ENCODE data around the gene SLC16A1.

Gene SLC16A1

GRCh38 chr1:112866981-112867380, 89.0 kb downstream of the SLC16A1 start:
- H3K4me3 ChIP-seq (ENCODE audit: low read depth, low read length): no peak overlapping the region
- in situ Hi-C loops (cut with HindIII; ENCODE audit: low sequenced_read_pairs): no loop called here
- no peak for DNase-seq (ENCODE audit: low read depth, low spot score)
- no peak for TF ChIP-seq CTCF (IDR thresholded peaks at IDR 0.05; ENCODE audit: low read depth, low read length)

- in situ Hi-C loops (cut with HindIII; ENCODE audit: low sequenced_read_pairs): no loop called here
- H3K4me3 ChIP-seq (ENCODE audit: low read depth, low read length): no peak overlapping the region
- peak; percentile 92 for DNase-seq (ENCODE audit: low read depth, low spot score)
- no peak for TF ChIP-seq CTCF (IDR thresholded peaks at IDR 0.05; ENCODE audit: low read depth, low read length)
These were observed 89.8 kb downstream of the SLC16A1 start for GRCh38 chr1:112866151-112866550.

GRCh38 chr1:112862753-112863426, 93.1 kb downstream of the SLC16A1 start:
- no peak for DNase-seq (ENCODE audit: low read depth, low spot score)
- H3K4me3 ChIP-seq (ENCODE audit: low read depth, low read length): no peak overlapping the region
- TF ChIP-seq CTCF (IDR thresholded peaks at IDR 0.05; ENCODE audit: low read depth, low read length): no peak
- in situ Hi-C loops (cut with HindIII; ENCODE audit: low sequenced_read_pairs): no loop called here

Measured in astrocyte of the spinal cord (primary cell).